Neural cell (in vitro differentiated cells): ENCODE data around the gene RP2. TPM values are rescaled to one million over a fixed set of nuclear protein-coding genes. Genes with fewer than 3 reads are reported as not detected.

ENCODE experiments used
- H2AFZ ChIP-seq: fragments of 200-600, 300-800 bp; sonication (generic), shearing (Covaris generic); 2 replicates; pipeline ENCODE4 v1.6.0; 2014; ENCODE audit warnings: low read depth, mild to moderate bottlenecking, antibody characterized with exemption, low read length, moderate library complexity
- H3F3A ChIP-seq: fragments of 200-600 bp; shearing (Covaris generic); 2 replicates; pipeline ENCODE4 v1.6.1; 2016; ENCODE audit warnings: mild to moderate bottlenecking, moderate library complexity, mixed read lengths, antibody characterized with exemption, low read length; ENCODE audit not compliant: insufficient read depth, poor library complexity, severe bottlenecking
- H3K27ac ChIP-seq: fragments of 200-600, 300-800 bp; sonication (generic), shearing (Covaris generic); 2 replicates; pipeline ENCODE4 v1.5.1; 2014; ENCODE audit warnings: mild to moderate bottlenecking, low read length, moderate library complexity
- H3K27me3 ChIP-seq: fragments of 300-800, 200-600 bp; sonication (generic), shearing (Covaris generic); 2 replicates; pipeline ENCODE4 v1.6.0; 2014; ENCODE audit warnings: mild to moderate bottlenecking, low read depth, low read length, moderate library complexity; ENCODE audit not compliant: insufficient read depth
- H3K36me3 ChIP-seq: fragments of 300-800, 200-600 bp; sonication (generic), shearing (Covaris generic); 2 replicates; pipeline ENCODE4 v1.5.1; 2014; ENCODE audit warnings: mild to moderate bottlenecking, antibody characterized with exemption, low read length, moderate library complexity; ENCODE audit not compliant: insufficient read depth
- H3K4me2 ChIP-seq: fragments of 300-800, 200-600 bp; sonication (generic), shearing (Covaris generic); 2 replicates; pipeline ENCODE4 v1.6.0; 2014; ENCODE audit warnings: mild to moderate bottlenecking, low read length
- H3K4me3 ChIP-seq: fragments of 300-800, 200-600 bp; sonication (generic), shearing (Covaris generic); 2 replicates; pipeline ENCODE4 v1.5.1; 2014; ENCODE audit warnings: mild to moderate bottlenecking, low read length, moderate library complexity
- H3K79me2 ChIP-seq: fragments of 200-600 bp; shearing (Covaris generic); replicated peaks from 2 replicates; pipeline ENCODE4 v1.6.0; 2014; ENCODE audit warnings: mild to moderate bottlenecking, low read length, moderate library complexity; ENCODE audit not compliant: insufficient read depth
- H3K9ac ChIP-seq: fragments of 300-800, 200-600 bp; sonication (generic), shearing (Covaris generic); 2 replicates; pipeline ENCODE4 v1.6.1; 2016; ENCODE audit warnings: mild to moderate bottlenecking, low read length, mixed read lengths
- H3K9me2 ChIP-seq: fragments of 200-600 bp; shearing (Covaris generic); 2 replicates; pipeline ENCODE4 v1.6.1; 2016; ENCODE audit warnings: mild to moderate bottlenecking, low read length, mixed read lengths; ENCODE audit not compliant: insufficient read depth
- H3K9me3 ChIP-seq: fragments of 200-600, 300-800 bp; sonication (generic), shearing (Covaris generic); 2 replicates; pipeline ENCODE4 v1.6.1; 2016; ENCODE audit warnings: mild to moderate bottlenecking, mixed run types, low read length, moderate library complexity, mixed read lengths
- H4K20me1 ChIP-seq: fragments of 200-600 bp; shearing (Covaris generic); 2 replicates; pipeline ENCODE4 v1.6.1; 2016; ENCODE audit warnings: mild to moderate bottlenecking, mixed run types; ENCODE audit not compliant: insufficient read depth
- EP300 ChIP-seq: fragments of 450-650 bp; conservative IDR thresholded peaks from 2 replicates; pipeline ENCODE4 v1.6.1; 2014; ENCODE audit warnings: antibody characterized with exemption, mild to moderate bottlenecking, moderate library complexity; ENCODE audit not compliant: poor library complexity, severe bottlenecking
- EZH2 ChIP-seq: fragments of 200-600, 300-800 bp; shearing (Covaris generic), sonication (generic); IDR thresholded peaks from 2 replicates; pipeline ENCODE4 v1.6.1; 2014; ENCODE audit warnings: antibody characterized with exemption, low read length, borderline replicate concordance, mild to moderate bottlenecking; ENCODE audit not compliant: insufficient read depth, poor library complexity, severe bottlenecking
- MXI1 ChIP-seq: fragments of 450-650 bp; conservative IDR thresholded peaks from 2 replicates; pipeline ENCODE4 v1.6.1; 2014; ENCODE audit warnings: antibody characterized with exemption, mild to moderate bottlenecking; ENCODE audit not compliant: poor library complexity, severe bottlenecking
- POLR2AphosphoS5 ChIP-seq: IDR thresholded peaks from 2 replicates; pipeline ENCODE4 v1.6.1; 2012
- RAD21 ChIP-seq: fragments of 450-650 bp; conservative IDR thresholded peaks from 2 replicates; pipeline ENCODE4 v1.6.1; 2014; ENCODE audit warnings: antibody characterized with exemption, mild to moderate bottlenecking, moderate library complexity
- SMC3 ChIP-seq: fragments of 450-650 bp; conservative IDR thresholded peaks from 2 replicates; pipeline ENCODE4 v1.6.1; 2014; ENCODE audit warnings: antibody characterized with exemption, mild to moderate bottlenecking, moderate library complexity; ENCODE audit not compliant: poor library complexity
- TAF1 ChIP-seq: IDR thresholded peaks from 2 replicates; pipeline ENCODE4 v1.6.1; 2012; ENCODE audit warnings: low read depth
- polyA plus RNA-seq: library from polyadenylated mRNA; depleted of rRNA; stranded (reverse); fragments of >200 nt; gene quantifications from 2 replicates; pipeline ENCODE4 v1.2.3, GENCODE V29; 2014
- TF ChIP-seq, protein P1 (sequence below): IDR thresholded peaks from 2 replicates; pipeline ENCODE4 v1.6.1; 2012; ENCODE audit warnings: borderline replicate concordance
- TF ChIP-seq, protein P2 (sequence below): fragments of 450-650 bp; IDR thresholded peaks from 2 replicates; pipeline ENCODE4 v1.5.1; 2014; ENCODE audit warnings: antibody characterized with exemption, mild to moderate bottlenecking, moderate library complexity; ENCODE audit not compliant: poor library complexity, severe bottlenecking

Gene RP2
- polyA plus RNA-seq, 1 donor from 2014 or later: 12.1 TPM

DNA sequence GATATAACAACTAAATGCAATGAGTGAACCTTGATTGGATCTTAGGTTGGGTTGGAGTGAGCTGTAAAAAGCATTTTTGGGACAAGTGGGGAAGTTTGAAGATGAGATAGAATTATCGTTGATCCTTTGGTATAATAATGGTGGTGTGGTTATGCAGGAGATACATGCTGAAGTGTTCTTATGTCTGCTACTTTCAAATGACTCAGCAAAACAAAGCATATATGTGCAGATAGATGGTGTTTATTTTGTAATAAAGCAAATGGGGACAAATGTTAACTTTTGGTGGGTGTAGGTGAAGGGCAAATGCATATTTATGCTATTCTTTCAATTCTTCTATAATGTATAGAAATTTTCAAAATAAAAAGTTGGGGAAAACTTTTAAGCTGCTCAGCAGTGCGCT, 26.2 kb downstream of the RP2 start:
- no peaks in the 10 kb centered on the region for H3F3A ChIP-seq
- H3K4me3 ChIP-seq: no peak overlapping the region
- no peak overlapping the region for H2AFZ ChIP-seq
- no peaks in the 10 kb centered on the region for H4K20me1 ChIP-seq
- no peaks in the 10 kb centered on the region for H3K9me3 ChIP-seq
- H3K9me2 ChIP-seq: no peaks in the 10 kb centered on the region
- H3K9ac ChIP-seq: no peak overlapping the region
- no peak overlapping the region for H3K4me2 ChIP-seq
- H3K27me3 ChIP-seq: no peaks in the 10 kb centered on the region
- H3K79me2 ChIP-seq: no peaks in the 10 kb centered on the region
- H3K36me3 ChIP-seq: no peaks in the 10 kb centered on the region
- no peak overlapping the region for H3K27ac ChIP-seq
- no peak for TF ChIP-seq POLR2AphosphoS5
- no peak for TF ChIP-seq MXI1
- TF ChIP-seq RAD21: no peak
- no peak for TF ChIP-seq EZH2
- no peak for TF ChIP-seq SMC3
- no peak for TF ChIP-seq TAF1

DNA sequence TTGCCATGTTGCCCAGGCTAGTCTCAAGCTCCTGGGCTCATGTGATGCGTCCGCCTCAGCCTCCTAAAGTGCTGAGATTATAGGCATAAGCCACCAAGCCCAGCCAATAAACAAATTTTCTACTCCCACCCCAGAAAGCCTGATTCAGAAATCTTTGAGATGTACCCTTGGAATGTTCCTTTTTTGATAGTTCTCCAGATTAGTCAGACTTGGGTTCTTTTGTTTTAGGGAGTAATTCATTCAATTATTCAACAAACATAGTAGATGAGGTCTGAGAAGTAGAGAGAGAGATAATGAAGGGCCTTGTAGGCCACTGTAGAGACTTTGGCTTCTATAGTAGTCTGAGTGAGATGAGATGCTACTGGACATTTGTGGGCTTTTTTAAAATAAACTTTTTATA, 27.8 kb downstream of the RP2 start:
- no peaks in the 10 kb centered on the region for H3K9me3 ChIP-seq
- no peak for TF ChIP-seq RAD21
- no peak for TF ChIP-seq POLR2AphosphoS5
- TF ChIP-seq EZH2: no peak
- TF ChIP-seq, protein P1, sequence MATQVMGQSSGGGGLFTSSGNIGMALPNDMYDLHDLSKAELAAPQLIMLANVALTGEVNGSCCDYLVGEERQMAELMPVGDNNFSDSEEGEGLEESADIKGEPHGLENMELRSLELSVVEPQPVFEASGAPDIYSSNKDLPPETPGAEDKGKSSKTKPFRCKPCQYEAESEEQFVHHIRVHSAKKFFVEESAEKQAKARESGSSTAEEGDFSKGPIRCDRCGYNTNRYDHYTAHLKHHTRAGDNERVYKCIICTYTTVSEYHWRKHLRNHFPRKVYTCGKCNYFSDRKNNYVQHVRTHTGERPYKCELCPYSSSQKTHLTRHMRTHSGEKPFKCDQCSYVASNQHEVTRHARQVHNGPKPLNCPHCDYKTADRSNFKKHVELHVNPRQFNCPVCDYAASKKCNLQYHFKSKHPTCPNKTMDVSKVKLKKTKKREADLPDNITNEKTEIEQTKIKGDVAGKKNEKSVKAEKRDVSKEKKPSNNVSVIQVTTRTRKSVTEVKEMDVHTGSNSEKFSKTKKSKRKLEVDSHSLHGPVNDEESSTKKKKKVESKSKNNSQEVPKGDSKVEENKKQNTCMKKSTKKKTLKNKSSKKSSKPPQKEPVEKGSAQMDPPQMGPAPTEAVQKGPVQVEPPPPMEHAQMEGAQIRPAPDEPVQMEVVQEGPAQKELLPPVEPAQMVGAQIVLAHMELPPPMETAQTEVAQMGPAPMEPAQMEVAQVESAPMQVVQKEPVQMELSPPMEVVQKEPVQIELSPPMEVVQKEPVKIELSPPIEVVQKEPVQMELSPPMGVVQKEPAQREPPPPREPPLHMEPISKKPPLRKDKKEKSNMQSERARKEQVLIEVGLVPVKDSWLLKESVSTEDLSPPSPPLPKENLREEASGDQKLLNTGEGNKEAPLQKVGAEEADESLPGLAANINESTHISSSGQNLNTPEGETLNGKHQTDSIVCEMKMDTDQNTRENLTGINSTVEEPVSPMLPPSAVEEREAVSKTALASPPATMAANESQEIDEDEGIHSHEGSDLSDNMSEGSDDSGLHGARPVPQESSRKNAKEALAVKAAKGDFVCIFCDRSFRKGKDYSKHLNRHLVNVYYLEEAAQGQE: no peak
- no peak for TF ChIP-seq TAF1
- TF ChIP-seq, protein P2, sequence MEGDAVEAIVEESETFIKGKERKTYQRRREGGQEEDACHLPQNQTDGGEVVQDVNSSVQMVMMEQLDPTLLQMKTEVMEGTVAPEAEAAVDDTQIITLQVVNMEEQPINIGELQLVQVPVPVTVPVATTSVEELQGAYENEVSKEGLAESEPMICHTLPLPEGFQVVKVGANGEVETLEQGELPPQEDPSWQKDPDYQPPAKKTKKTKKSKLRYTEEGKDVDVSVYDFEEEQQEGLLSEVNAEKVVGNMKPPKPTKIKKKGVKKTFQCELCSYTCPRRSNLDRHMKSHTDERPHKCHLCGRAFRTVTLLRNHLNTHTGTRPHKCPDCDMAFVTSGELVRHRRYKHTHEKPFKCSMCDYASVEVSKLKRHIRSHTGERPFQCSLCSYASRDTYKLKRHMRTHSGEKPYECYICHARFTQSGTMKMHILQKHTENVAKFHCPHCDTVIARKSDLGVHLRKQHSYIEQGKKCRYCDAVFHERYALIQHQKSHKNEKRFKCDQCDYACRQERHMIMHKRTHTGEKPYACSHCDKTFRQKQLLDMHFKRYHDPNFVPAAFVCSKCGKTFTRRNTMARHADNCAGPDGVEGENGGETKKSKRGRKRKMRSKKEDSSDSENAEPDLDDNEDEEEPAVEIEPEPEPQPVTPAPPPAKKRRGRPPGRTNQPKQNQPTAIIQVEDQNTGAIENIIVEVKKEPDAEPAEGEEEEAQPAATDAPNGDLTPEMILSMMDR: no peak
- TF ChIP-seq EP300: no peak
- TF ChIP-seq SMC3: no peak
- no peak for TF ChIP-seq MXI1
- H3K9me2 ChIP-seq: no peaks in the 10 kb centered on the region
- no peak overlapping the region for H3K4me2 ChIP-seq
- H3K27ac ChIP-seq: no peak overlapping the region
- H3K27me3 ChIP-seq: no peaks in the 10 kb centered on the region
- no peak overlapping the region for H2AFZ ChIP-seq
- no peaks in the 10 kb centered on the region for H3F3A ChIP-seq
- H3K36me3 ChIP-seq: no peaks in the 10 kb centered on the region
- no peaks in the 10 kb centered on the region for H4K20me1 ChIP-seq
- no peak overlapping the region for H3K9ac ChIP-seq
- H3K4me3 ChIP-seq: no peak overlapping the region
- no peaks in the 10 kb centered on the region for H3K79me2 ChIP-seq

DNA sequence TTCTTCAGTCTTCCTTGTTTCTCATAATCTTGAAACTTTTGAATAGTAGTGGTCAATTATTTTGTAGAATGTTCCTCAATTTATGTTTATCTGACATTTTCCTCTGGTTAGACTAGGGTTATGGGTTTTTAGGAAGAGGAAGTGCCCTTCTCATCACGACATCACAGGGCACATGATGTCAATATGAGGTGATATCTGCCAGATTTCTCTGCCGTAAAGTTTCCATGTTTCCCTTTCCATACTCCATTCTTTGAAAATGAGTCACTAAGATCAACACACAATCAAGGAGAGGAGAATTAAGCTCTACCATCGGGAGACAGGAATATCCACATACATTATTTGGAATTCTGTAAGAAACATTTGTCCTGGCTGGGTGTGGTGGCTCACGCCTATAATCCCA, 28.4 kb downstream of the RP2 start:
- H4K20me1 ChIP-seq: no peaks in the 10 kb centered on the region
- H3K4me3 ChIP-seq: no peak overlapping the region
- H3K27ac ChIP-seq: no peak overlapping the region
- H3K79me2 ChIP-seq: no peaks in the 10 kb centered on the region
- TF ChIP-seq MXI1 (no peak), SMC3 (no peak), EZH2 (no peak)
- TF ChIP-seq, protein P1: no peak
- TF ChIP-seq, protein P2: no peak
- no peaks in the 10 kb centered on the region for H3K36me3 ChIP-seq
- no peaks in the 10 kb centered on the region for H3K9me3 ChIP-seq
- no peak overlapping the region for H3K9ac ChIP-seq
- no peak overlapping the region for H2AFZ ChIP-seq
- H3K4me2 ChIP-seq: no peak overlapping the region
- no peaks in the 10 kb centered on the region for H3K27me3 ChIP-seq
- H3K9me2 ChIP-seq: no peaks in the 10 kb centered on the region
- H3F3A ChIP-seq: no peaks in the 10 kb centered on the region
